Measurements from ENCODE around the gene MON2. TPM values are rescaled to one million over a fixed set of nuclear protein-coding genes. Genes with fewer than 3 reads are reported as not detected.
A peak's percentile ranks its signal among the peaks of the same experiment; 100 is the strongest.

The MON2 gene
- total and polyA plus RNA-seq, 2 donors (not counting 3 experiments of a cell fraction or from before 2014, with no cell fraction given) = 8.9 to 41.8 TPM

- H3K9me3 ChIP-seq (replicated peaks; ENCODE audit: control insufficient read depth, insufficient read depth, low read length) = no peaks in the 10 kb centered on the region
- no peak overlapping the region for H3K4me2 ChIP-seq (ENCODE audit: insufficient read depth, low read length)
- no peak for TF ChIP-seq FOS (IDR thresholded peaks at IDR 0.05; ENCODE audit: borderline replicate concordance, insufficient read depth, low read length)
- no peak for TF ChIP-seq MYC (IDR thresholded peaks at IDR 0.05; ENCODE audit: low read depth, low read length)
- TF ChIP-seq MAX (IDR thresholded peaks at IDR 0.05; ENCODE audit: insufficient read depth, insufficient read length) = no peak
- H4K20me1 ChIP-seq (replicated peaks; ENCODE audit: control insufficient read depth, extremely low read depth, insufficient read depth, low read length) = no peaks in the 10 kb centered on the region
- FAIRE-seq (no peak), DNase-seq (ENCODE audit: low read depth, low spot score) (no peak)
- dilution Hi-C loops (cut with MboI; ENCODE audit: extremely low pct_ligation_motif_present, low sequenced_read_pairs) (no loop called here), intact Hi-C loops (cut with micrococcal nuclease) (no loop called here)
- ChIA-PET POLR2A (no interaction called here), CTCF (interaction anchor here (1.3 to 3.6 kb wide), 2 partner anchors 11 to 169 kb away, joined by 4 to 13 read pairs; no protein-coding TSS in a partner anchor)
- no peaks in the 10 kb centered on the region for H3K4me1 ChIP-seq (ENCODE audit: control insufficient read depth, extremely low read depth, insufficient read depth, low read length)
- H3K27ac ChIP-seq (ENCODE audit: insufficient read depth, low read depth, low read length) = no peak overlapping the region
- no peak overlapping the region for H2AFZ ChIP-seq (ENCODE audit: low read depth, low read length)
- no peaks in the 10 kb centered on the region for H3K9me1 ChIP-seq (replicated peaks; ENCODE audit: control insufficient read depth, extremely low read depth, insufficient read depth, low read length)
- H3K27me3 ChIP-seq (ENCODE audit: control insufficient read depth in 2 of 2, insufficient read depth in 2 of 2, low read length in 2 of 2) = no peaks in the 10 kb centered on the region
- no peaks in the 10 kb centered on the region for H3K36me3 ChIP-seq (ENCODE audit: control insufficient read depth in 2 of 2, extremely low read depth in 1 of 2, insufficient read depth in 2 of 2, low read length in 2 of 2)
- no peak overlapping the region for H3K4me3 ChIP-seq (replicated peaks in 1 of 3; ENCODE audit: insufficient read depth in 1 of 3, low read depth in 1 of 3, low read length in 3 of 3)
- H3K79me2 ChIP-seq (ENCODE audit: control insufficient read depth, insufficient read depth, low read length) = no peaks in the 10 kb centered on the region
- no TSS peak for BruUV-seq (replicated peaks)
- no peak overlapping the region for H3K9ac ChIP-seq (replicated peaks; ENCODE audit: extremely low read depth, insufficient read depth, low read length)
These were observed 158.6 kb downstream of the MON2 start for GRCh38 chr12:62625228-62625627.

GRCh38 chr12:62627181-62627580, 160.6 kb downstream of the MON2 start:
- H4K20me1 ChIP-seq (replicated peaks; ENCODE audit: control insufficient read depth, extremely low read depth, insufficient read depth, low read length) = no peaks in the 10 kb centered on the region
- H3K9me1 ChIP-seq (replicated peaks; ENCODE audit: control insufficient read depth, extremely low read depth, insufficient read depth, low read length) = no peaks in the 10 kb centered on the region
- no peaks in the 10 kb centered on the region for H3K36me3 ChIP-seq (ENCODE audit: control insufficient read depth in 2 of 2, extremely low read depth in 1 of 2, insufficient read depth in 2 of 2, low read length in 2 of 2)
- POLR2A ChIA-PET = no interaction called here
- H3K79me2 ChIP-seq (ENCODE audit: control insufficient read depth, insufficient read depth, low read length) = no peaks in the 10 kb centered on the region
- H3K9ac ChIP-seq (replicated peaks; ENCODE audit: extremely low read depth, insufficient read depth, low read length) = no peak overlapping the region
- no TSS peak for BruUV-seq (replicated peaks)
- dilution Hi-C loops (cut with MboI; ENCODE audit: extremely low pct_ligation_motif_present, low sequenced_read_pairs) = no loop called here
- H3K9me3 ChIP-seq (replicated peaks; ENCODE audit: control insufficient read depth, insufficient read depth, low read length) = no peaks in the 10 kb centered on the region
- CTCF ChIA-PET = interaction anchor here (0.7 to 1.0 kb wide), 3 partner anchors 9 to 167 kb away, joined by 3 to 7 read pairs (median 4); no protein-coding TSS in a partner anchor
- no peak overlapping the region for H3K4me3 ChIP-seq (replicated peaks in 1 of 3; ENCODE audit: insufficient read depth in 1 of 3, low read depth in 1 of 3, low read length in 3 of 3)
- H3K4me2 ChIP-seq (ENCODE audit: insufficient read depth, low read length) = no peak overlapping the region
- intact Hi-C loops (cut with micrococcal nuclease) = no loop called here
- no peak overlapping the region for H3K27ac ChIP-seq (ENCODE audit: insufficient read depth, low read depth, low read length)
- peaks cover 11% of the 10 kb centered on the region for H3K4me1 ChIP-seq (ENCODE audit: control insufficient read depth, extremely low read depth, insufficient read depth, low read length)
- H3K27me3 ChIP-seq (ENCODE audit: control insufficient read depth in 2 of 2, insufficient read depth in 2 of 2, low read length in 2 of 2) = no peaks in the 10 kb centered on the region
- no peak overlapping the region for H2AFZ ChIP-seq (ENCODE audit: low read depth, low read length)
- peak; percentile 37 for FAIRE-seq
- DNase-seq (ENCODE audit: low read depth, low spot score) = no peak
- no peak for TF ChIP-seq MAX (IDR thresholded peaks at IDR 0.05; ENCODE audit: insufficient read depth, insufficient read length)
- no peak for TF ChIP-seq EZH2 (IDR thresholded peaks at IDR 0.05; ENCODE audit: borderline replicate concordance, low read depth, low read length, severe bottlenecking)
- TF ChIP-seq FOS (IDR thresholded peaks at IDR 0.05; ENCODE audit: borderline replicate concordance, insufficient read depth, low read length) = no peak
- no peak for TF ChIP-seq MYC (IDR thresholded peaks at IDR 0.05; ENCODE audit: low read depth, low read length)
- no peak for TF ChIP-seq POLR2AphosphoS5 (IDR thresholded peaks at IDR 0.05; ENCODE audit: insufficient read depth, low read depth, low read length)
- no peak for TF ChIP-seq CTCF (IDR thresholded peaks at IDR 0.05; ENCODE audit: extremely low read depth in 1 of 2, insufficient read depth in 1 of 2, low read depth in 1 of 2, low read length in 2 of 2)
- TF ChIP-seq GATA2 (IDR thresholded peaks at IDR 0.05; ENCODE audit: insufficient read depth, insufficient read length, low read depth, low read length) = no peak
- no peak for TF ChIP-seq POLR2A (IDR thresholded peaks at IDR 0.05; ENCODE audit: low read depth, low read length)
- TF ChIP-seq JUN (IDR thresholded peaks at IDR 0.05; ENCODE audit: borderline replicate concordance, insufficient read depth, insufficient read length, low read depth) = no peak

All from endothelial cell of umbilical vein (primary cell).